SK-N-MC (cell line): ENCODE data around the gene SHISAL1.

Experiments used
- DNase-seq: peaks from one replicate; pipeline ENCODE4 v3.0.0-alpha.2; 2011; ENCODE audit warnings: low read depth, low spot score
- H3K27ac ChIP-seq: fragments of 200-600 bp; sonication (generic); 2 replicates; pipeline ENCODE4 v1.5.1; 2016; ENCODE audit warnings: mixed run types
- H3K36me3 ChIP-seq: fragments of 200-600 bp; sonication (generic); 2 replicates; pipeline ENCODE4 v1.6.1; 2017; ENCODE audit warnings: antibody characterized with exemption, low read length, mixed read lengths; ENCODE audit not compliant: insufficient read depth
- H3K4me3 ChIP-seq: fragments of 200-600 bp; sonication (generic); 2 replicates; pipeline ENCODE4 v1.5.1; 2016
- H3K9ac ChIP-seq: fragments of 200-600 bp; sonication (generic); 2 replicates; pipeline ENCODE4 v1.8.0; 2017; ENCODE audit warnings: mixed run types, mixed read lengths; ENCODE audit not compliant: insufficient read length
- H3K9me3 ChIP-seq: fragments of 200-600 bp; sonication (generic); 2 replicates; pipeline ENCODE4 v1.6.1; 2017; ENCODE audit warnings: low read depth, mild to moderate bottlenecking, antibody characterized with exemption, low read length, moderate library complexity, mixed read lengths
- EZH2 ChIP-seq: fragments of 200-600 bp; sonication (generic); IDR thresholded peaks from one replicate; pipeline ENCODE4 v1.6.1; 2017; ENCODE audit warnings: antibody characterized with exemption
- FOXP2 ChIP-seq: optimal IDR thresholded peaks from 2 replicates; pipeline ENCODE3; 2011; ENCODE audit warnings: mild to moderate bottlenecking, moderate library complexity; ENCODE audit not compliant: insufficient read depth; ENCODE audit errors: extremely low read length, control extremely low read depth
- POLR2AphosphoS5 ChIP-seq: IDR thresholded peaks from 2 replicates; pipeline ENCODE4 v1.6.1; 2012; ENCODE audit warnings: mild to moderate bottlenecking, low read depth, low read length, borderline replicate concordance

SHISAL1 gene

GRCh38 chr22:44270556-44270880, 42.2 kb downstream of the SHISAL1 start:
- Histone ChIP-seq H3K4me3 (no peak overlapping the region), H3K9me3 (no peaks in the 10 kb centered on the region), H3K36me3 (no peaks in the 10 kb centered on the region), H3K9ac (no peak overlapping the region), H3K27ac (no peak overlapping the region)
- DNase-seq: no peak
- TF ChIP-seq FOXP2 (no peak), POLR2AphosphoS5 (no peak)

- Histone ChIP-seq H3K9me3 (no peaks in the 10 kb centered on the region), H3K4me3 (no peak overlapping the region), H3K9ac (no peak overlapping the region), H3K27ac (no peak overlapping the region), H3K36me3 (no peaks in the 10 kb centered on the region)
- TF ChIP-seq FOXP2 (no peak), POLR2AphosphoS5 (no peak), EZH2 (no peak)
- DNase-seq: no peak
These were observed 42.8 kb downstream of the SHISAL1 start for GRCh38 chr22:44269757-44270555.

- DNase-seq: no peak
- Histone ChIP-seq H3K36me3 (no peaks in the 10 kb centered on the region), H3K9me3 (no peaks in the 10 kb centered on the region), H3K27ac (no peak overlapping the region), H3K4me3 (no peak overlapping the region), H3K9ac (no peak overlapping the region)
- TF ChIP-seq FOXP2 (no peak), POLR2AphosphoS5 (no peak), EZH2 (no peak)
These were observed 43.6 kb downstream of the SHISAL1 start for GRCh38 chr22:44269117-44269498.

- no peak for TF ChIP-seq FOXP2
- TF ChIP-seq POLR2AphosphoS5: no peak
- no peak for TF ChIP-seq EZH2
- no peaks in the 10 kb centered on the region for H3K9me3 ChIP-seq
- H3K4me3 ChIP-seq: no peak overlapping the region
- no peak for DNase-seq
- no peaks in the 10 kb centered on the region for H3K36me3 ChIP-seq
- H3K27ac ChIP-seq: no peak overlapping the region
- no peak overlapping the region for H3K9ac ChIP-seq
These were observed 44.2 kb downstream of the SHISAL1 start for GRCh38 chr22:44268431-44269116.

GRCh38 chr22:44267856-44268255, 44.9 kb downstream of the SHISAL1 start:
- Histone ChIP-seq H3K27ac (no peak overlapping the region), H3K36me3 (no peaks in the 10 kb centered on the region), H3K9ac (no peak overlapping the region), H3K9me3 (no peaks in the 10 kb centered on the region), H3K4me3 (no peak overlapping the region)
- TF ChIP-seq EZH2 (no peak), POLR2AphosphoS5 (no peak), FOXP2 (no peak)
- DNase-seq: no peak

- TF ChIP-seq EZH2 (no peak), POLR2AphosphoS5 (no peak), FOXP2 (no peak)
- no peak overlapping the region for H3K4me3 ChIP-seq
- no peaks in the 10 kb centered on the region for H3K36me3 ChIP-seq
- no peak overlapping the region for H3K9ac ChIP-seq
- no peak for DNase-seq
- H3K27ac ChIP-seq: no peak overlapping the region
- H3K9me3 ChIP-seq: no peaks in the 10 kb centered on the region
These were observed 45.7 kb downstream of the SHISAL1 start for GRCh38 chr22:44266796-44267760.

GRCh38 chr22:44263547-44263946, 49.2 kb downstream of the SHISAL1 start:
- H3K9ac ChIP-seq: no peak overlapping the region
- H3K4me3 ChIP-seq: no peak overlapping the region

GRCh38 chr22:44261861-44262595, 50.7 kb downstream of the SHISAL1 start:
- TF ChIP-seq EZH2 (no peak), FOXP2 (no peak), POLR2AphosphoS5 (no peak)
- peak; percentile 50 for DNase-seq
- Histone ChIP-seq H3K36me3 (no peaks in the 10 kb centered on the region), H3K4me3 (no peak overlapping the region), H3K9me3 (no peaks in the 10 kb centered on the region), H3K9ac (no peak overlapping the region), H3K27ac (no peak overlapping the region)

More at GRCh38 chr22:44263547-44263946, 49.2 kb downstream of the SHISAL1 start:
- no peak for DNase-seq
- no peaks in the 10 kb centered on the region for H3K9me3 ChIP-seq
- no peaks in the 10 kb centered on the region for H3K36me3 ChIP-seq
- no peak overlapping the region for H3K27ac ChIP-seq
- TF ChIP-seq FOXP2 (no peak), POLR2AphosphoS5 (no peak), EZH2 (no peak)
